Activated CD4-positive, alpha-beta T cell treated with anti-CD3 and anti-CD28 coated beads, Interleukin-10, Interleukin-2, amounts not matched to agents 100 ng/mL and 50 ng/mL, durations not matched to agents 16 hours and 8 hours (primary cell): Measurements from ENCODE around the gene SLC30A4.
A peak's percentile ranks its signal among the peaks of the same experiment; 100 is the strongest.

Experiments
- DNase-seq: peaks from one replicate; pipeline ENCODE4 v3.0.0-alpha.2; 2020

SLC30A4 gene

GRCh38 chr15:45449395-45449794 is 73.2 kb downstream of the SLC30A4 start:
- no peak for DNase-seq

DNA sequence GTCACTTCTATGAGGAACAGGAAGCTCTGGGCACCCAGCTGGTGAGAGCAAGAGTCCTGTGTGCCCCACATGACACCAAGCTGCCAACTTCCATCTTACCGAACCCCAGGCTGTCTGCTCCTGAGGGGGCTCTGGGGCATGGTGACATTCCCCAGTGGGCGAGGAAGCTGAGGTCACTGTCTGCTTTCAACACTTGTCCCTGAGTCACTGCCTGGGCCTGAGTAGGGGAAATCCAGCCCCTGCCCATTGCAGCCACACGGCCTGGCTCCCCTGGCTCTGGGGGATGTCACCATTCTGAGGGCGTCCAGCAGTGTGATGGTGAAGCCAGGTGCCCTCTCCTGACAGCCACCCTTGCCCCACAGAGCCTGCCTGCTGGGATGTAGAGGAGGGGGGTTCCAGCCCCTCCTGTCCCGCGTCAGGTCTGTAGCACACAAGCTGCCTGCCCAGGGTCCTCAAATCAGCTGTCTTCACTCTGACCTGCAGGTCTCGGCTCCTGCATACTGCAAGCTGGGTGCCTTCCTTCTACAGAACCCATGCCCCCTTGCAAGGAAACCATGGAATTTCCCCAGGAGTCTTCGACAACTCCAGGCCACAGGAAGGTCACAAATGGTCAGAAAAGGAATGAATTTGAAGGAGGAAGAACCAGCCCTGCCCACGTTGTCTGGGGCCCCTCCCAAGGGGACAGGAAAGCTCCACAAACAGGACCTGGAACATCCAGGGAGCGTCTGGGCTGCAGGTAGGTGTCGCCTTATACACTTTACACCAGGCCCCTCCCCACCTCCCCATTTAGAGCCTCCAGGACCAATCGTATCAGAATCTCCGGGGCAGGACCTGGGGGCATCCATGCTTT is 74.3 kb downstream of the SLC30A4 start:
- no peak for DNase-seq

DNA sequence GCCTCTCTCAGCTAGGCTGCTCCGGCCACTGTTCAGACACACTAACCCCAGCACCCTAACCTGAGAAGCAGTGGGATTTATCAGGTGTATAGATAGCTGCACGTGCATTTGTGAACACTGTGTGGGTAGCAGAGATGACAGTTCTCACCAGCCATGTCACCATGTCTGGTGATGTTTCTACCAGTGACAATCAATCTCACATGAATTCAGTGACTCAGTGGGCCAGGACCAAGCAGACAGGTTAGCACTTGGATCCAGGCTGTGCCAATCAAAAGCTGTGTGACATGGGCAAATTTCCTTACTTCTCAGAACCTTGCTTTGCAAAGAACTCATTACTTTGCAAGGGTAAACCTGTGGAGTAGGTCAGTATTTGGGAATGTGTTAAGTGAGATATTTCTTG is 78.9 kb downstream of the SLC30A4 start:
- DNase-seq, result no peak

DNA sequence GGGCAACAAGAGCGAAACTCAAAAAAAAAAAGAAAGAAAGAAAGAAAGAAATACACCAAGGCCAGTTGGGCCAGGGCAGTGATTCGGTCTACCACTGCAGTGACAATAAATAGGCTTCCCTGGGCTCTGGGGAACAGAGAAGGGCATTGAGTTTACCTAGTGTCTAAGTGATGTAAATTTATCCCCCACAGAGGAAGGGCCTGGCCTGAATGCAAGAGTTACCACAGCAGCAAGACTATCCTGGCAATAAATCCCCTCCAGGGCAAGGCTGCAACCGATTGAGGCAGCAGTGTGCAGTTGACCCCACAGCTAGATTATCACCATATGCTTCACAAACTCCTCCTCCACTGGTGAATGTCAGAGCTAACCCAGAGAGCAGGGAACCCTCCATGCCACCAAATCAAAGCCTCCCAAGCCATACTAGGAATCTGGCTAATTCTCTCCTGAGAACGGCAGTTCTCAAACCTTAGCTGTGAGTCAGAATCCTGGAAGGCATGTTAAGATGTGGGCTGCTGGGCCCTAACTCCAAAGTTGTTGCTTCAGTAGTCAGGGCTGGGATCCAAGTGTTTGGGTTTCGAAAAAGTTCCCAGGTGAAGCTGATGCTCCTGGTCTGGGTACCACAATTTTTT is 79.9 kb downstream of the SLC30A4 start:
- no peak for DNase-seq

DNA sequence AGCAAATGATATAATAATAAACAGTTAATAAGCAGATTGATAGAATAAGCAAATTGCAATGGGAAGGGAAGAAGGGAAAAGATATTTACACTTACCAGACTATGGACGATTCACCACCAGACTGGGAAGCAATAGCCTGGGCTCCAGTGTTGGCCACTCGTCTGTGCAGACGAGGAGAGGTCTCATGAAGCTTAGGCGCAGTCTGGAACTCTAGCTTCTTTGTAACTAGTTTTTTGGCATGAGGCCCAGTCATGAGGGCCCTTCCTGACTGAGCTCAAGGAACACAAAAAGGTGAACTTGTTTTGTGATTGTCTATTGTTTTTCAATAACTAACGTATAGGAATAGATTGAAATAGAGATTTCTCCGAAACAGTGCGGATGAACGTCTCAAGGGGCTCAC is 80.9 kb downstream of the SLC30A4 start:
- DNase-seq, result no peak

DNA sequence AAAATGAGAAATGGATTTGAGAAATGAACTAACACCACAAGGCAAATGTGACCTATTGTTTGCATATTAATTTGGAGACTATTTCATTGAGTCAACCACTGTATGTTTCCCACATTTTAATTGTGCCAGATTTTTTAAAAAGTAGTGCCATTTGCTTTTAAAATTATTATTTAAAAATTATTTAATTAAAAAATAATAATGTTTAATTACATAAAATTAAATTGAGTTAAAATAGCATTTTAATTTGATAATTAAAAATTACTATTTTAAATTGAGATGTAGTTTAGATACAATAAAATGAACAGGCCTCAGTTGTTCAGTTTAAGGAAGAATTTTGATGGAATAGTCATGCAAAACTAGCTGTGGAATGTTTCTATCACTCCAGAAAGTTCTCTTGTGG is 81.5 kb downstream of the SLC30A4 start:
- no peak for DNase-seq

GRCh38 chr15:45439521-45440260 is 82.9 kb downstream of the SLC30A4 start:
- DNase-seq, result no peak

DNA sequence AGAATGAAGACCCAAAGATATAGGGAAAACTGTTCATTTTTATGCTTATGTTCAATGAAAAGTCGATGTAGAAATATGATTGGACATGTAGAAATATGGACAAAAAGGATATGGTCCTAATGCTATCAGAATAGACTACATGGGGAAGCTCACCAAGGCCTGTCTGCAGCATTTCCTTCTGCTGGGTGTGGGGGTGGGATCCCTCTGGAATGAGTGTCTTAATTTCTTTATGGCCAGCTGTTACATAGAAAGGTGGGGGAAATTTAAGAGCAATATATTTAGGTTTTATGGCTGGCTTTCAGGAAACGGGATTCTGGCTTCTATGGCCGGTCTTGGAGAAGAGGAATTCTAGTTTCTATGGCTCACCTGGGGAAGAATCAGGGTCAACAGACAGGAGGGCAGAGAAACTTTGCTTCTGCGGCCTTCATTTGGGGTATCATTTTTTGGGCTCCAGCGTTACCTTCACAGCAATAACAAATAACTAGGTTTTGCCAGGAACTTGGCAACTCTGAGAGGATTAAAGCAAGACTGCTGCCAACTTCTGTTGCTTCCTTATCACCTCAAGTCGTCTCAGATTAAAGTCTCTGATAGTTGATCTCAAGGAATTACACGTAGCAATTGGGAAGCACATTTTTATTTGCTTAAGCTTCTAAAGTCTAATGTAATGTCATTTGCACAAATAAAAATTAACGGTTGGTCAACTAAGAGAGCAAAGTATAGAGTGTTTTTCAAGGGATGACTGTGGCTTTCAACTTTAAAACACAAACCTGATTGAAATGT is 87.2 kb downstream of the SLC30A4 start:
- no peak for DNase-seq

GRCh38 chr15:45434078-45434567 is 88.4 kb downstream of the SLC30A4 start:
- no peak for DNase-seq

DNA sequence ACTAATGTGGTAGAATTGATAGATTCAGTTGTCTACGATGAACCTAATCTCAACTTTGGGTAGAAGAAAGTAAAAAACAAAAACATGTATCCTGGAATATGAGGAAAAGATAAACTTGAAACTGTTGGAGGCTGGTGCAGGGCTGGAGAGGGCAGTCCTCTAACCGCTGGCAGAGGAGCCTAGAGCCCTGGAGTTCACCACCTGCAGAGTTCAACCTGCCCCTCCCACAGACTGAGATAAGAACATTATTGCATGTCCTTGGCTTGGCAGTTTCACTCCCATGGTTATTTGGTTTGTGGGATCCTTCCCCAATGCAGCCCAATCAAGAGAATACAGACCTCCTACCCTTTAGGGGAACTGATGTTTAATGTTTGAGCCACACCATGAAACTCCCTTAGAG is 91.0 kb downstream of the SLC30A4 start:
- DNase-seq, result no peak

- DNase-seq, result peak; percentile 83
Observed at GRCh38 chr15:45429941-45430792, 92.4 kb downstream of the SLC30A4 start.
